Natural killer cell (primary cell): ENCODE measurements around the gene SERPINF2. TPM values are rescaled to one million over a fixed set of nuclear protein-coding genes. Genes with fewer than 3 reads are reported as not detected.

Experiments
- ATAC-seq, 3 donors: fragments of 150-1000 bp in 2 of 3; fragments of 200-7000 bp in 1 of 3; cut with Tn5 transposase; 1 replicate in 1 of 3; 2 replicates in 2 of 3; pipeline ENCODE4 v1.10.0; 2021; ENCODE audit warnings: mild to moderate bottlenecking in 2 of 3, moderate library complexity in 2 of 3
- DNase-seq, 2 donors: peaks; one replicate each; pipeline versions ENCODE4 v3.0.0 to v3.0.0-alpha.2; 2013 to 2021; ENCODE audit warnings: mixed read lengths in 1 of 2
- H3K27ac ChIP-seq: one replicate; pipeline ENCODE4 v1.5.1; 2013; ENCODE audit warnings: mild to moderate bottlenecking, low read length
- H3K27me3 ChIP-seq: one replicate; pipeline ENCODE4 v1.6.1; 2013; ENCODE audit warnings: low read length; ENCODE audit not compliant: control insufficient read depth, insufficient read depth
- H3K36me3 ChIP-seq: one replicate; pipeline ENCODE4 v1.6.1; 2013; ENCODE audit warnings: low read length; ENCODE audit not compliant: control insufficient read depth, insufficient read depth
- H3K4me1 ChIP-seq: one replicate; pipeline ENCODE4 v1.6.1; 2013; ENCODE audit warnings: low read length; ENCODE audit not compliant: control insufficient read depth, insufficient read depth
- H3K4me3 ChIP-seq: one replicate; pipeline ENCODE4 v1.5.1; 2013; ENCODE audit warnings: low read length
- H3K9me3 ChIP-seq: one replicate; pipeline ENCODE4 v1.6.1; 2013; ENCODE audit warnings: low read length; ENCODE audit not compliant: control insufficient read depth, insufficient read depth
- H3K27ac Mint-ChIP-seq, 2 donors: one replicate each; pipeline ENCODE4 v1.8.0; 2022; ENCODE audit warnings: mild to moderate bottlenecking in 2 of 2, mixed read lengths in 2 of 2, moderate library complexity in 1 of 2
- H3K27me3 Mint-ChIP-seq, 2 donors: one replicate each; pipeline ENCODE4 v1.8.0; 2022; ENCODE audit warnings: low read depth in 2 of 2, mixed read lengths in 2 of 2
- H3K36me3 Mint-ChIP-seq: one replicate; pipeline ENCODE4 v1.8.0; 2022; ENCODE audit warnings: mixed read lengths
- H3K4me1 Mint-ChIP-seq, 2 donors: one replicate each; pipeline ENCODE4 v1.8.0; 2022; ENCODE audit warnings: mixed read lengths in 2 of 2
- H3K4me3 Mint-ChIP-seq: one replicate; pipeline ENCODE4 v1.8.0; 2022; ENCODE audit warnings: mild to moderate bottlenecking, moderate library complexity, mixed read lengths
- H3K9me3 Mint-ChIP-seq, 2 donors: one replicate each; pipeline ENCODE4 v1.8.0; 2022; ENCODE audit warnings: mixed read lengths in 2 of 2
- WGBS: methylation state at CpG from one replicate; pipeline ENCODE4 v1.1.7; 2013; ENCODE audit warnings: missing lambda C conversion rate; ENCODE audit not compliant: insufficient coverage; 5-methylcytosine and 5-hydroxymethylcytosine counted together
- intact Hi-C: fragments of 100-400 bp; cut with micrococcal nuclease; formaldehyde crosslinking; loops from one replicate; pipeline ENCODE4 v1.14.2; 2022
- total RNA-seq, 4 donors: library from RNA; stranded (reverse); fragments of 120-200 nt in 1 of 4; gene quantifications; one replicate each; pipeline versions ENCODE4 v1.2.3 to v1.2.4, GENCODE V29; 2013 to 2022
- TF ChIP-seq, protein P1 (sequence below): fragments of 200-600 bp; IDR thresholded peaks from one replicate; pipeline ENCODE4 v1.8.0; 2022; ENCODE audit warnings: antibody characterized with exemption

SERPINF2 gene
- total RNA-seq, 3 donors from 2014 or later (not counting 1 experiment from before 2014, with no cell fraction given), result 0.47 to 0.84 (median 0.48) TPM

DNA sequence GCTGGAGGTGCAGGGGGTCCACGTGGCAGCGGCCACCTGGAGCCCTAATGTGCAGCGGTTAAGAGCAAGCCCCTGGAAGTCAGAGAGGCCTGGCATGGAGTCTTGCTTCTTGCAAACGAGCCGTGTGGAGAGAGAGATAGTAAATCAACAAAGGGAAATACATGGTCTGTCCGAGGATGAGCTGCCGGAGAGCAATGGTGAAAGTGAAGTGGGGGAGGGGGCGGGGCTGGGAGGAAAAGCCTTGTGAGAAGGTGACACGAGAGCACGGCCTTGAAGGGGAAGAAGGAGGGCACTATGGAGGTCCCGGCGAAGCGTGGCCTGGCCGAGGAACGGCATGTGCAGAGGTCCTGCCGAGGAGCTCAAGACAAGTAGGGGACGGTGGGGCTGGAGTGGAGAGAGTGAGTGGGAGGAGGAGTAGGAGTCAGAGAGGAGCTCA, 13.2 kb downstream of the SERPINF2 start:
- peaks cover 23% of the 10 kb centered on the region for H3K4me1 ChIP-seq
- DNase-seq (no peak), ATAC-seq (no peak)
- peaks cover 0 to 27% of the 10 kb centered on the region in 2 donors for H3K4me1 Mint-ChIP-seq
- no peaks in the 10 kb centered on the region for H3K9me3 ChIP-seq
- no peaks in the 10 kb centered on the region for H3K27me3 ChIP-seq
- peaks cover 6 to 13% of the 10 kb centered on the region in 2 donors for H3K27me3 Mint-ChIP-seq
- no peaks in the 10 kb centered on the region for H3K36me3 Mint-ChIP-seq
- no peak overlapping the region for H3K4me3 Mint-ChIP-seq
- H3K36me3 ChIP-seq, result no peaks in the 10 kb centered on the region
- H3K27ac Mint-ChIP-seq, result no peak overlapping the region
- WGBS, result 88% methylated on average over 17 of the region's 17 CpGs
- intact Hi-C loops, result no loop called here
- TF ChIP-seq, protein P1, sequence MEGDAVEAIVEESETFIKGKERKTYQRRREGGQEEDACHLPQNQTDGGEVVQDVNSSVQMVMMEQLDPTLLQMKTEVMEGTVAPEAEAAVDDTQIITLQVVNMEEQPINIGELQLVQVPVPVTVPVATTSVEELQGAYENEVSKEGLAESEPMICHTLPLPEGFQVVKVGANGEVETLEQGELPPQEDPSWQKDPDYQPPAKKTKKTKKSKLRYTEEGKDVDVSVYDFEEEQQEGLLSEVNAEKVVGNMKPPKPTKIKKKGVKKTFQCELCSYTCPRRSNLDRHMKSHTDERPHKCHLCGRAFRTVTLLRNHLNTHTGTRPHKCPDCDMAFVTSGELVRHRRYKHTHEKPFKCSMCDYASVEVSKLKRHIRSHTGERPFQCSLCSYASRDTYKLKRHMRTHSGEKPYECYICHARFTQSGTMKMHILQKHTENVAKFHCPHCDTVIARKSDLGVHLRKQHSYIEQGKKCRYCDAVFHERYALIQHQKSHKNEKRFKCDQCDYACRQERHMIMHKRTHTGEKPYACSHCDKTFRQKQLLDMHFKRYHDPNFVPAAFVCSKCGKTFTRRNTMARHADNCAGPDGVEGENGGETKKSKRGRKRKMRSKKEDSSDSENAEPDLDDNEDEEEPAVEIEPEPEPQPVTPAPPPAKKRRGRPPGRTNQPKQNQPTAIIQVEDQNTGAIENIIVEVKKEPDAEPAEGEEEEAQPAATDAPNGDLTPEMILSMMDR, result no peak
- no peak overlapping the region for H3K27ac ChIP-seq
- no peak overlapping the region for H3K4me3 ChIP-seq
- H3K9me3 Mint-ChIP-seq, result no peaks in the 10 kb centered on the region

DNA sequence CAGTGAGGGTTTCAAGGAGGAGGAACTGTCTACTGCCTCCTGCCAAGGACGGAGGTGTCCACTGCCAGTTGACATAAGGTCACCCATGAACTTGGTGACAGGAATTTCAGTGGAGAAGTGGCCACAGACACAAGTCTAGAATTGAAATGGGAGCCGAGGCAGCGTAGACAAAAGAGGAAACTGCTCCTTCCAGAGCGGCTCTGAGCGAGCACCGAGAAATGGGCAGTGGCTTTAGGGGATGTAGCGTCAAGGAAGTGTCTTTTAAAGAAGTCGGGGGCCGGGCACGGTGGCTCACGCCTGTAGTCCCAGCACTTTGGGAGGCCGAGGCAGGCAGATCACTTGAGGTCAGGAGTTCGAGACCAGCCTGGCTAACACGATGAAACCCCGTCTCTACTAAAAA, 16.1 kb downstream of the SERPINF2 start:
- H3K4me1 Mint-ChIP-seq, result peaks cover 5 to 24% of the 10 kb centered on the region in 2 donors
- H3K9me3 Mint-ChIP-seq, result no peaks in the 10 kb centered on the region
- no peak overlapping the region for H3K27ac Mint-ChIP-seq
- H3K27ac ChIP-seq, result no peak overlapping the region
- peaks cover 20% of the 10 kb centered on the region for H3K4me1 ChIP-seq
- DNase-seq, result no peak
- no peaks in the 10 kb centered on the region for H3K27me3 ChIP-seq
- no peaks in the 10 kb centered on the region for H3K36me3 ChIP-seq
- H3K4me3 ChIP-seq, result no peak overlapping the region
- H3K9me3 ChIP-seq, result no peaks in the 10 kb centered on the region
- H3K36me3 Mint-ChIP-seq, result no peaks in the 10 kb centered on the region
- peaks cover 6 to 16% of the 10 kb centered on the region in 2 donors for H3K27me3 Mint-ChIP-seq
- intact Hi-C loops, result no loop called here
- TF ChIP-seq, protein P1, result no peak
- H3K4me3 Mint-ChIP-seq, result no peak overlapping the region
- ATAC-seq, result no peak
- WGBS, result 51% methylated on average over 15 of the region's 15 CpGs

DNA sequence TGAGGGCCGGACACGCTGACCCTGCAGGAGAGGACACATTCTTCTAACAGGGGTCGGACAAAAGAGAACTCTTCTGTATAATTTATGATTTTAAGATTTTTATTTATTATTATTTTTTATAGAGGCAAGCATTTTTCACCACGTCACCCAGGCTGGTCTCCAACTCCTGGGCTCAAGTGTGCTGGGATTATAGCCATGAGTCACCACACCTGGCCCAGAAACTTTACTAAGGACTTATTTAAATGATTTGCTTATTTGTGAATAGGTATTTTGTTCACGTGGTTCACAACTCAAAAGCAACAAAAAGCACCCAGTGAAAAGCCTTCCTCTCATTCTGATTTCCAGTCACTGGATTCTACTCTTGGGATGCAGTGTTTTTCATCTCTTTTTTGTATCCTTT, 16.9 kb downstream of the SERPINF2 start:
- TF ChIP-seq, protein P1, result no peak
- 87% methylated on average over 3 of the region's 5 CpGs for WGBS
- ATAC-seq, result no peak
- Histone ChIP-seq H3K27ac (no peak overlapping the region), H3K27me3 (no peaks in the 10 kb centered on the region), H3K36me3 (no peaks in the 10 kb centered on the region), H3K4me1 (peaks cover 27% of the 10 kb centered on the region), H3K9me3 (no peaks in the 10 kb centered on the region), H3K4me3 (no peak overlapping the region)
- Mint-ChIP-seq H3K4me1 (peaks cover 12 to 32% of the 10 kb centered on the region in 2 donors), H3K27ac (no peak overlapping the region), H3K9me3 (no peaks in the 10 kb centered on the region), H3K36me3 (no peaks in the 10 kb centered on the region), H3K4me3 (no peak overlapping the region), H3K27me3 (peaks cover 6 to 16% of the 10 kb centered on the region in 2 donors)
- intact Hi-C loops, result no loop called here
- no peak for DNase-seq

DNA sequence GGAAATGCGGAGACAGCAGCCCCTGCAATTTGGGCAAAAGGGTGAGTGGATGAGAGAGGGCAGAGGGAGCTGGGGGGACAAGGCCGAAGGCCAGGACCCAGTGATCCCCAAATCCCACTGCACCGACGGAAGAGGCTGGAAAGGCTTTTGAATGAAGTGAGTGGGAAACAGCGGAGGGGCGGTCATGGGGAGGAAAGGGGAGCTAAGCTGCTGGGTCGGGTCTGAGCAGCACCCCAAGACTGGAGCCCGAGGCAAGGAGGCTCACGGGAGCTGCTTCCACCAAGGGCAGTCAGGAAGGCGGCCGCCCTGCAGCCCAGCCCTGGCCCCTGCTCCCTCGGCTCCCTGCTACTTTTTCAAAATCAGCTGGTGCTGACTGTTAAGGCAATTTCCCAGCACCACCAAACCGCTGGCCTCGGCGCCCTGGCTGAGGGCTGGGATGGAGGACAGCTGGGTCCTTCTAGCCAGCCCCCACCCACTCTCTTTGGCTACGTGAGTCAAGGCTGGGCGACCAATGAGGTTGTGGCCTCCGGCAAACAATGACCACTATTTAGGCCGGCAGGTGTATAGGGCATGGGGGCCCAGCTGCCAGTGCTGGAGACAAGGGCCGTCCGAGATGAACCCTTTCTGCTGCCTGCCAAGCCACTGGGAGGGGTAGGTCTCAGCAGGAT, 19.7 kb downstream of the SERPINF2 start:
- intact Hi-C loops, result no loop called here
- Mint-ChIP-seq H3K4me1 (peaks cover 15 to 34% of the 10 kb centered on the region in 2 donors), H3K36me3 (no peaks in the 10 kb centered on the region), H3K4me3 (no peak overlapping the region), H3K27ac (no peak overlapping the region), H3K27me3 (peaks cover under 1 to 12% of the 10 kb centered on the region in 2 donors), H3K9me3 (no peaks in the 10 kb centered on the region)
- Histone ChIP-seq H3K27ac (no peak overlapping the region), H3K9me3 (no peaks in the 10 kb centered on the region), H3K27me3 (no peaks in the 10 kb centered on the region), H3K36me3 (no peaks in the 10 kb centered on the region), H3K4me1 (peaks cover 38% of the 10 kb centered on the region), H3K4me3 (no peak overlapping the region)
- DNase-seq (no peak), ATAC-seq (no peak)
- WGBS, result 78% methylated on average over 21 of the region's 21 CpGs
- TF ChIP-seq, protein P1, result no peak
